ENCODE measurements around the gene FA2H.

GRCh38 chr16:74736531-74737157, 38.0 kb downstream of the FA2H start:
- TF ChIP-seq CTCF (conservative IDR thresholded peaks at IDR 0.05 in 1 of 2, IDR thresholded peaks at IDR 0.05 in 1 of 2; ENCODE audit: extremely low read depth in 1 of 2, insufficient read depth in 1 of 2, low read depth in 1 of 2, low read length in 2 of 2) (no peak), EZH2 (IDR thresholded peaks at IDR 0.05; ENCODE audit: borderline replicate concordance, low read length) (no peak)

All from mammary epithelial cell (primary cell).